GM19395 (cell line): Measurements from ENCODE around the gene SLC39A1.

Experiments used
- ATAC-seq: cut with Tn5 transposase; IDR thresholded peaks from one replicate; pipeline ENCODE4 v1.9.1; 2021; ENCODE audit warnings: mild to moderate bottlenecking, moderate library complexity; ENCODE audit not compliant: unreplicated experiment

Gene SLC39A1

GRCh38 chr1:153977250-153978240 lies 14.2 kb upstream of the SLC39A1 start, which contains the start of gene JTB:
TSS of gene JTB (minus strand) at chr1:153977674. CDS start at chr1:153977252, 422 bp downstream.
- ATAC-seq, result no peak

- ATAC-seq, result no peak
Measured at GRCh38 chr1:153976819-153977249, 13.5 kb upstream of the SLC39A1 start.

GRCh38 chr1:153973525-153973924 lies 10.2 kb upstream of the SLC39A1 start:
- no peak for ATAC-seq

- no peak for ATAC-seq
Measured at GRCh38 chr1:153973071-153973470, 9.7 kb upstream of the SLC39A1 start.

GRCh38 chr1:153970346-153970745 lies 7.0 kb upstream of the SLC39A1 start:
- no peak for ATAC-seq

- no peak for ATAC-seq
Measured at GRCh38 chr1:153968972-153969371, 5.6 kb upstream of the SLC39A1 start.

DNA sequence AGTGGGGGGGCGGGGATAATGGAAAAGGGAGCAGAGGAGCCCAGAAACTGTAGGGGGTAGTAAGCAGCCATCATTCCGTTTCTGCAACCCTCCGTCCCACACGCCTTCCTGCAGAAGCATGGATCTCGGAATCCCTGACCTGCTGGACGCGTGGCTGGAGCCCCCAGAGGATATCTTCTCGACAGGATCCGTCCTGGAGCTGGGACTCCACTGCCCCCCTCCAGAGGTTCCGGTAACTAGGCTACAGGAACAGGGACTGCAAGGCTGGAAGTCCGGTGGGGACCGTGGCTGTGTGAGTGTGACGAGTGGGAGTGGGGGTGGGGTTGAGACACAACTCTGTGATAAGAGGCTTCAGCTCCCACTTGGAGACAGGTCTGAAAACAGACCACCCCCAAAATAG lies 5.1 kb upstream of the SLC39A1 start:
- no peak for ATAC-seq

GRCh38 chr1:153968000-153968363 lies 4.6 kb upstream of the SLC39A1 start:
- no peak for ATAC-seq

- ATAC-seq, result peak; percentile 78
Measured at GRCh38 chr1:153967107-153967999, 4.0 kb upstream of the SLC39A1 start, which contains the start of gene CREB3L4. TSS of gene CREB3L4 (plus strand) at chr1:153967902. CDS start at chr1:153968526, 624 bp downstream.

- ATAC-seq, result peak; percentile 1
Measured at GRCh38 chr1:153963850-153964331, 554 bp upstream of the SLC39A1 start.

DNA sequence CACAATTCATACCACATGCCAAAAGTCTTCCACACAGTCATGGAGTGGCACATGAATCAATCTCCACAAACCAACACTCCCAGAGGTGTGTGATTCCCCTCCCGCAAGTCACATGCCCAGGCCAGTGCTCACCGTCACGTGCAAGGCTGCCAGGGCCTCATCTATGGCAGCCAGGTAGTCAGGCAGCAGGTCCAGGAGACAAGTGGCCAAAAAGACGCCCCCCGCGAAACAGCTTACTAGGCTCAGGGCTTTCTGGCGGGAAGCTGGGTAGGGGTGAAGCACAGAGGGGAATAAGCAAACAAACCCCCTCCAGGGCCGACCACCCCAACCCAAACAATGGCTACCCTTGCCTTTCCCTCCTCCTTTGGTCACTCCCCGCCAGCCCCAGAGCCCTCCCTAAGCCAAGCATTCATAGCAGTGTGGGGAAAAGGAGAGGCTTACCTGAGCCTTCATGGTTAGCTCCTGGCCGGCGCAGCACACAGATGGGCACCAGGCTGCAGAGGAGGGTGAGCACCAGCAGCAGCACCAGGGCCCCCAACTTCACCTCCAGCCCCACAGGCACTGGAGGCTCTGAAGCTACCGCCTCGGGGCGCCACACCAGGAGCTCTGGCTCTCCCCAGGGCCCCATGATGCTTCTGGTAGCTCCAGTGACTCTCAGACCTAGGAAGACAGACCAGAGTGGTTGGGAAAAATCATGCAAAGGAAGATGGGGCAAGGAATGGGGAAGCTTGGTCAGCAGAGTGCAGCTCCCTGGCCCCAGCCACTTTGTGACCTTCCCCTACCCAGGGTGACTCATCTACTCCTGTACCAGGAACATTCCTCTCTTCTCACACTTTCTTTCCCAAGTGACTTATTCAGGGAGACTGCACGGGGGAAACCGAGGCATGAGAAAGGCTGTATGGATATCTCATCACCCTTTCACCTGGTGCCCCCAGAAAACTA lies 978 bp downstream of the SLC39A1 start:
- ATAC-seq, result no peak

- ATAC-seq, result no peak
Measured at GRCh38 chr1:153961421-153961820, 1.9 kb downstream of the SLC39A1 start.

DNA sequence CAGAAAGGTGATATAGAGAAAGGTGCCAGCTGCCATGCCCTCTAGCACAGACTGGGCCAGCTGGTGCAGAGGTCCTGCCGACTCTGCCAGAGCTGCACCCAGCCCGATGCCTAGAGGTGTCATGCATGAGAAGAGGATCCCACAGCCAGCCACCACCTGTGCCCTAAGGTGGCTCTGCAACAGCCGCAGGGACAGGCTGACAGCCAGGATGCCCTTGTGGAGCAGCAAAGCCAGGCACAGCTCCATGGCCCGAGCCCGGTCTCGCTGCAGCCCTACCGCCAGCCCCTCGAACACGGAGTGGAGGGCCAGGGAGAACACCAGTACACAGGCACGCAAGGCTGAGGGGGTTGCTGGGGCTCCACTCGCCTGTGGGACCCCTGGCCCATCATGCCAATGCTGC lies 3.1 kb downstream of the SLC39A1 start:
- no peak for ATAC-seq

- no peak for ATAC-seq
Measured at GRCh38 chr1:153959454-153959853, 3.9 kb downstream of the SLC39A1 start.

- ATAC-seq, result no peak
Measured at GRCh38 chr1:153958961-153959260, 4.4 kb downstream of the SLC39A1 start.

DNA sequence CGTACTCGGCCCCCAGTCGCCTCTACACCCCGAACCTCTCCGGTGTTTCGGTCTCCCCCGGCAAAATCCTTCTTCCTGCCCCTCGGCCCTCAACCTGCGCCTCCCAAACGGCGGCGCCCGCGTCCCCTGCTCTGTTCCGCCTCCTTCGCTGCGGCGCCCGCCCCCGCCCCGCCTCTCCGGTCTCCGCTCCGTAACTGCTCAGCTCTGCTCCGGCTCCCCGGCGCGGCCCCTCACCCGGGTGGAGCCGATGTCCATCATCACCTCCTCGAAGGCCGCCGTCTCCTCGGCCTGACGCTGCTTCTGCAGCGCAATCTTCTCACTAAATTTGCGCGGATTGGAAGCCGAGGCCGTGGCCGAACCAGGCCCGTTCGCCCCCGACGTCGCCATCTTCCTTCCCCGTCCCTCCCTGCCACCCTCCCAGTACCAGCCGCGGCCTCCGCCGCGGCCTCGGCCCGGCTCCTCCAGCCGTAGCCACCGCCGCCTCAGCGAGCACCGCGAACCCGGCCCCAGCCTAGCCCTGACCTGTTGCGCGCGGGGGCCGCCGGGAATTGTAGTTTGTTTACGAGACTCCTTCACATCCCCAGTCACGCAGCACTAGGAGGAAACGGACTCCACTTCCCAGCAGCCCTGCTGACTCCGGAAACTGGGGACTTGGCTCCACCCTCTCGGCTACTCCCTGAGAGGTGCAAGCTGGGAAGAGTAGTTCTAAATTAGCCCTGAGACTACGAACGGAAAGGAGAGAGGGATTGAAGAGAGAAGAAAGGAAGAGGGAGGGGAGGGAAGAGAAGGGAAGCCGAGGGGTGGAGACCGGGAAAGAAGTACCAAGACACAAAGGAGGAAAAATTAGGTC lies 5.0 kb downstream of the SLC39A1 start, which contains the start of gene CRTC2:
TSS of gene CRTC2 (minus strand) at position 502 of the 850 bp plus-strand sequence. CDS start at position 387, 115 bp downstream.
- peak; percentile 84 for ATAC-seq

DNA sequence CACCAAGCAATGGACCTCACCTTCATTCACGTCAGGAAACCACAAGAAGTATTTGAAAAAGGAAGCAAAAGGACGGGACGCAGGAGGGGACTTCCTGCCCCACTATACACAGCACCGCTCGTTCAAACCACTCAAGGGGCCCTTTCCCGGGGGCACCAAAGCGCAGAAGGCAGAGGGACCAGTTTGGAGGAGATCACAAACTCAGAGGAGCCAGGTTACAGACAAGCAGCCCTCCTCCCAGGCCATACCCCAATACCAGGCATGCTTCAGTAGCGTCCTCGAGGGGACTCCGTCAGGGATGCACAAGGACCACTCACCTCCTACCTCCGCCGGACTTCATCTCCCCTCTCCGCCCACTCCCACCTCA lies 5.6 kb downstream of the SLC39A1 start:
- peak; percentile 23 for ATAC-seq

DNA sequence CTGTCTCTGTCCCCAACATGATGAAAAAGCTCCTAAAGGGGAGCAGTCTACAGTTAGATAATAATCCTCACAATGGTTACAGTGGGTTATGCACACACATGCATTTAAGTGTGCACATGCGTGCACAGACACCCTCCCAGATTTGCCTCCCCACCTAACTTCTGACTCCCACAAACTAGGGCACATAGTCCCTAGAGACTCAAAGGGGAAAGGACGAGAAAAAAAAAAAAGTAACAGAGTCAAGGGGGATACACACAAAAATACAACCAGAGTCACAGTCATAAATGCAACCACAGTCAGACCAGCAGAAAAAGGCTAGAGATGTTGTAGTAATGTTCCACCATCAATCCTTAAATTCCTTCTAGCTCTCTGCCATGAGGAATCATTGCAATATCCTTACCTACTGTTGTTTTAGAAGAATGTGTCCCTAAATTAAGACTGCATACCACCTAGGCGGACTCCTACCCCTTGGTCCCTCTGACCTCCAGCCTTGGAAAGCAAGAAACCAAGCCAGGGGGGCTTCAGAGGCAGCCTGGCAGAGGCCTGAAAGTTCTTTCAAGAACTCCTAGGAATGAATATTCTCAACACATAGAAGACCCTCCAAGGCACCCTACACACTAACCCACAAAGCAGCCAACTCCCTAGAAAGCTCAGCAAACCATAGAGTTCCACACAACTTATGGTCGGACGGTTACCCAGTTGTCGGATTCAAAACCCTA lies 6.2 kb downstream of the SLC39A1 start:
- no peak for ATAC-seq

DNA sequence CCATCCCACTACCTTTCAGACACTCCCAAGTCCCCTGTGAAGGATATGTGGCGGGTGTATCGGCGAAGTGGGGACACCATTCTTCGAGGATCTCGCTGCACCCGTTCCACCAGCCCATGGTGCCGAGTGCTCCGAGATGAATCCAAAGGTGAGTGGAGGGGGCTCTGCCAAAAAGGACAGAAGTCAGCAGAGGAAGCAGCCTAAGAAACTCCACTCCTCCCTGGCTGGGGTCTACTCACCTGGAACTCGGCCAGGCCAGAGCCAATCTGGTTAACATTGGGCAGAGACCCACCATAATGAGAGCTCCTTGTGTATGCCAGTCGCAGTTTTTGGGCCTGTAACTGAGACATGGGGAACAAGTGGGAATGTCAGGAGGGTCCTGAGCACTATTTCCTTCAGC lies 8.5 kb downstream of the SLC39A1 start:
- ATAC-seq, result no peak
